Fibroblast of skin of left biceps (primary cell): ENCODE results near the gene SMAD6.

ENCODE experiments used
- DNase-seq, 2 experiments: peaks; one replicate each; pipeline ENCODE4 v3.0.0-alpha.2; 2013; ENCODE audit warnings: low read depth in 2 of 2

SMAD6 gene

GRCh38 chr15:66775127-66776105, 73.4 kb downstream of the SMAD6 start:
- no peak for DNase-seq

- no peak for DNase-seq
These were observed 75.0 kb downstream of the SMAD6 start for GRCh38 chr15:66777054-66777453.

- DNase-seq, result no peak
These were observed 75.7 kb downstream of the SMAD6 start for GRCh38 chr15:66777596-66778313.

GRCh38 chr15:66778314-66778665, 76.3 kb downstream of the SMAD6 start:
- DNase-seq, result no peak

GRCh38 chr15:66778716-66779115, 76.7 kb downstream of the SMAD6 start:
- no peak for DNase-seq

- no peak for DNase-seq
These were observed 77.4 kb downstream of the SMAD6 start for GRCh38 chr15:66779331-66780009.

GRCh38 chr15:66780172-66780972, 78.3 kb downstream of the SMAD6 start:
- peak in 1 of 2 experiments; percentile 39 for DNase-seq

GRCh38 chr15:66780973-66781718, 79.1 kb downstream of the SMAD6 start:
- no peak for DNase-seq

GRCh38 chr15:66782785-66783184, 80.7 kb downstream of the SMAD6 start:
- no peak for DNase-seq

GRCh38 chr15:66783314-66783713, 81.3 kb downstream of the SMAD6 start:
- no peak for DNase-seq

- DNase-seq, result no peak
These were observed 81.7 kb downstream of the SMAD6 start for GRCh38 chr15:66783725-66784124.

- DNase-seq, result no peak
These were observed 82.1 kb downstream of the SMAD6 start for GRCh38 chr15:66784174-66784573.

GRCh38 chr15:66785637-66786036, 83.6 kb downstream of the SMAD6 start:
- DNase-seq, result peak; percentile 47 to 50

GRCh38 chr15:66786222-66786621, 84.2 kb downstream of the SMAD6 start:
- DNase-seq, result no peak

- no peak for DNase-seq
These were observed 84.9 kb downstream of the SMAD6 start for GRCh38 chr15:66786708-66787488.

- DNase-seq, result no peak
These were observed 85.4 kb downstream of the SMAD6 start for GRCh38 chr15:66787489-66787871.

GRCh38 chr15:66788024-66788423, 86.0 kb downstream of the SMAD6 start:
- DNase-seq, result no peak

GRCh38 chr15:66789029-66790025, 87.3 kb downstream of the SMAD6 start:
- DNase-seq, result peak; percentile 52 to 58

- DNase-seq, result no peak
These were observed 93.8 kb downstream of the SMAD6 start for GRCh38 chr15:66795851-66796250.
